ENCODE data around the gene UQCRHL.
A peak's percentile ranks its signal among the peaks of the same experiment; 100 is the strongest.
"Not testable (repeated sequence)": the region's sequence is repeated elsewhere in the genome, so short reads cannot be mapped to it uniquely, and the experiment has no call there.

UQCRHL gene

GRCh38 chr1:15807549-15807948 is at the start of gene UQCRHL:
UQCRHL (minus strand) TSS chr1:15807649; CDS start chr1:15807649, 0 bp downstream.
- not testable (repeated sequence) for DNase-seq (ENCODE audit: low spot score)

GRCh38 chr1:15856888-15857287 is 49.4 kb upstream of the UQCRHL start:
- no peak for DNase-seq (ENCODE audit: low spot score)

GRCh38 chr1:15852828-15853302 is 45.4 kb upstream of the UQCRHL start:
- no peak for DNase-seq (ENCODE audit: low spot score)

- no peak for DNase-seq (ENCODE audit: low spot score)
Measured at GRCh38 chr1:15852036-15852827, 44.8 kb upstream of the UQCRHL start.

GRCh38 chr1:15851210-15852035 is 44.0 kb upstream of the UQCRHL start:
- DNase-seq (ENCODE audit: low spot score) = no peak

GRCh38 chr1:15850471-15851001 is 43.1 kb upstream of the UQCRHL start:
- no peak for DNase-seq (ENCODE audit: low spot score)

- DNase-seq (ENCODE audit: low spot score) = peak; percentile 47
Measured at GRCh38 chr1:15849775-15850324, 42.4 kb upstream of the UQCRHL start.

- DNase-seq (ENCODE audit: low spot score) = peak; percentile 82
Measured at GRCh38 chr1:15848929-15849774, 41.7 kb upstream of the UQCRHL start.

- DNase-seq (ENCODE audit: low spot score) = no peak
Measured at GRCh38 chr1:15848143-15848928, 40.9 kb upstream of the UQCRHL start.

GRCh38 chr1:15847893-15848142 is 40.4 kb upstream of the UQCRHL start:
- DNase-seq (ENCODE audit: low spot score) = no peak

- peak; percentile 97 for DNase-seq (ENCODE audit: low spot score)
Measured at GRCh38 chr1:15847100-15847892, 39.8 kb upstream of the UQCRHL start, which contains the start of gene SPEN. SPEN (plus strand) TSS chr1:15847707; CDS start chr1:15848068, 361 bp downstream.

- DNase-seq (ENCODE audit: low spot score) = not testable (repeated sequence)
Measured at GRCh38 chr1:15846056-15846455, 38.6 kb upstream of the UQCRHL start.

GRCh38 chr1:15843826-15844572 is 36.5 kb upstream of the UQCRHL start:
- no peak for DNase-seq (ENCODE audit: low spot score)

GRCh38 chr1:15838721-15839120 is 31.3 kb upstream of the UQCRHL start:
- no peak for DNase-seq (ENCODE audit: low spot score)

- no peak for DNase-seq (ENCODE audit: low spot score)
Measured at GRCh38 chr1:15837931-15838330, 30.5 kb upstream of the UQCRHL start.

- DNase-seq (ENCODE audit: low spot score) = peak; percentile 18
Measured at GRCh38 chr1:15836772-15837669, 29.6 kb upstream of the UQCRHL start.

- DNase-seq (ENCODE audit: low spot score) = not testable (repeated sequence)
Measured at GRCh38 chr1:15836511-15836771, 29.0 kb upstream of the UQCRHL start.

GRCh38 chr1:15835741-15836510 is 28.5 kb upstream of the UQCRHL start:
- peak; percentile 99 for DNase-seq (ENCODE audit: low spot score)
